ENCODE data around the gene NPAS3.

Gene NPAS3

GRCh38 chr14:33587791-33588190, 649.1 kb downstream of the NPAS3 start:
- DNase-seq (ENCODE audit: low read depth), result no peak

GRCh38 chr14:33588771-33589170, 650.1 kb downstream of the NPAS3 start:
- DNase-seq (ENCODE audit: low read depth), result no peak

GRCh38 chr14:33589334-33589733, 650.7 kb downstream of the NPAS3 start:
- DNase-seq (ENCODE audit: low read depth), result no peak

- DNase-seq (ENCODE audit: low read depth), result no peak
These were observed 652.4 kb downstream of the NPAS3 start for GRCh38 chr14:33590891-33591630.

- DNase-seq (ENCODE audit: low read depth), result no peak
These were observed 653.6 kb downstream of the NPAS3 start for GRCh38 chr14:33592297-33592696.

DNA sequence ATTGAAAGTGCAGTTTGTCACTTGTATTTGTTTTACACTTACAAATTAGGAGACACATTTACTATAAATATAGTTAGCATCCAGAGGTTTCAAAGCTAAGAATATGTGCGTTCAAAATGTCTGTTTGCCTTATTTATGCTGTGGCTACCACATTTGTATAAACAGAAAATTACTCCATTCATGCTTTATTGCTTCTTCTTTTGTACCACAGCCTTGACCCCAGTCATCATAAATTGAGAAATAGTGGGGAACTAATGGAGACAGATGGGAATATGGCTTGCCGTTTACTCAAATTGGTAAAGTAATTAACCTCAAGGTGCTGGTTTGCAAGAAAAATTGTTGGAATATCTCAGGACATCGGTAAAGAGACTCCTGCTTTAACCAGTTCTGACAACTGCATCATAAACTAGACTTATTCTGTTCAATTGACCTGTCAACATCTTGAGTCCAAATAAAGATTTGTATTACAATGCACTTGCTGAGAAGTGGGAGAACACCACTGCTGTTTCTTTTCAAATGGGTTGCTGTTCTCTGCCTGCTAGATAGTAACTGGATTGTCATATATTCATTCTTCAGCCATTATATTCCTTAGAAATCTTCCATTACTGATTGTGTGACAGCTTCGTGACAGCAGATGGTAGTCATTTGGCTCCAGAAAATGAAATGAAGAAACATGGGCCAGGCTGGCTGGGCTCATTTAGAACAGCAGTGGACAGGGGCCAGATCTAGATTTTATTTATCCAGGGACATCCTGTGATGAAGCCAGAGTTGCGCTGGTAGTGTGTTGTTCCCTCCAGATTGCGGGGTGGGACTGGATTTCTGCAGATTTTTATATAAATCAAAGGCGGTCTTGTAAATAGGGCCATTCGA, 657.8 kb downstream of the NPAS3 start:
- no peak for DNase-seq (ENCODE audit: low read depth)

- no peak for DNase-seq (ENCODE audit: low read depth)
These were observed 659.9 kb downstream of the NPAS3 start for GRCh38 chr14:33598582-33598981.

DNA sequence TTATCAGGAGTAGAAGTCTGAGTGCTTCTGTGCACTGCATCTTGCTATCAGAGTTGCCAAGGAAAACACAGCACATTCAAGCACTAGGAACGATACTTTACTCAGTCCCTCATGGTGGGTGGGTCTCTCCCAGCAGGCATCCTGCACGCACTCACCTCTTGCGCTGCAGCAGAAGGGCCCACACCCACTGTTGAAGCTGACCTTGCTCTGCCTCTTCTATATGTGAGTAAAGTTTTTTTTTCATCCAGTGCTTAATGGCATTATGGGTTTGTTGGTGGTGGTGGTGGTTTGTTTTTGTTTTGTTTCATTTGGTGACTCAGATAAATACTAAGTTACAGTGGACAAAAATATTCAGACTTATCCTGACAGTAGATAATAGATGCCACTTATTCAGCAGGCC, 663.7 kb downstream of the NPAS3 start:
- DNase-seq (ENCODE audit: low read depth), result no peak

- no peak for DNase-seq (ENCODE audit: low read depth)
These were observed 667.9 kb downstream of the NPAS3 start for GRCh38 chr14:33606591-33606990.

DNA sequence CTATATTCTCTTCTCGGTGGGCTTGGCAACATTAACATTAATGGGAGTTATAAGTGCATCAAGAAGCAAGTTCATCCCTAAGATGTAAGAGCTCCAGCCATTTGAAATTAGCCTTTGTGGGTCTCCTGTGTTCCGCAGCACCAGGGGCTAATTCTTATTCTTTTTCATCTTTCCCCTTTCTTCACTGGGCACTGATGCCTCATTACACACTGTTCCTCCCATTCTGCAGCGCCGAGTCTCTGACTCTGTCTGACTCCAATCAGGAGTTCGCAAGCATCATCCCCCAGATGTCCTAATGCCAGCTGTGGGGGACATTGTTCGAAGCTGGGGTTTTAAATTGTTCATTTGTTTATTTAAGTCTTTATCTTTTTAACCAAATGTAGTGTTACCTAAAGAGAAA, 670.9 kb downstream of the NPAS3 start:
- no peak for DNase-seq (ENCODE audit: low read depth)

- DNase-seq (ENCODE audit: low read depth), result no peak
These were observed 671.4 kb downstream of the NPAS3 start for GRCh38 chr14:33610121-33610520.

GRCh38 chr14:33611405-33612196, 672.9 kb downstream of the NPAS3 start:
- DNase-seq (ENCODE audit: low read depth), result no peak

DNA sequence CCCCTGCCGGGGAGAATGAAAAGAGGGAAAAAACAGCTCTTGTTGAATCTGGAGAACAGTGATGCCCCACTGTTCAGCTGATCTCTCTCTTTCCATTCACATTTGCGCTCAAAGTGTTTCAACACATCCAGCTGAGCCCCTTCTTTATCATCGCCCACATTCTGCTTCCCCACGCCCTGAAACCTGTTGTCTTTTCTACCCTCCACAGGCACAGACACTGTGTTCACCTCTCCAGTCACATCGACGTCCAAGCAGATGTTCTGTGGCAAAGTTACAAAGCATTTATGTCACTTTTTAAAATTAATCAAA, 673.5 kb downstream of the NPAS3 start:
- no peak for DNase-seq (ENCODE audit: low read depth)

- no peak for DNase-seq (ENCODE audit: low read depth)
These were observed 678.5 kb downstream of the NPAS3 start for GRCh38 chr14:33617154-33617553.

- DNase-seq (ENCODE audit: low read depth), result no peak
These were observed 679.9 kb downstream of the NPAS3 start for GRCh38 chr14:33618361-33619105.

DNA sequence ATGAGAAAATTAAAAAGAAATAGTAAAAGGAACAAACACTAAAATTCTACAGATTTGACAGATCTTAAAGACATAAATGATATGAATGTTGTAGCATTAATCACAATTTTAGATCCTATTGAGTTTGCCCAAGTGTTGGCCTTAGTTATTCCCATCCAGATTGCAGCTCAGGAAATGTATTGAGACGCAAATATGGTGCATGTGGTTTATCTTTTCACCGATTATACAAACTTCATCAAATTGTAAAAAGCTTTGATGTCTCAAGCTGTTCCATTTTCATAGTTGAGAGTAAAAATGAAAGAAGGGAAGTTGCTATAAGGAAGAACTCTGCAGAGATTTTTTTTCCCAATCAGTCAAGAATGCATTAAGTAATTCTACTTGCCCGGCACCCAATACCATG, 683.8 kb downstream of the NPAS3 start:
- no peak for DNase-seq (ENCODE audit: low read depth)

DNA sequence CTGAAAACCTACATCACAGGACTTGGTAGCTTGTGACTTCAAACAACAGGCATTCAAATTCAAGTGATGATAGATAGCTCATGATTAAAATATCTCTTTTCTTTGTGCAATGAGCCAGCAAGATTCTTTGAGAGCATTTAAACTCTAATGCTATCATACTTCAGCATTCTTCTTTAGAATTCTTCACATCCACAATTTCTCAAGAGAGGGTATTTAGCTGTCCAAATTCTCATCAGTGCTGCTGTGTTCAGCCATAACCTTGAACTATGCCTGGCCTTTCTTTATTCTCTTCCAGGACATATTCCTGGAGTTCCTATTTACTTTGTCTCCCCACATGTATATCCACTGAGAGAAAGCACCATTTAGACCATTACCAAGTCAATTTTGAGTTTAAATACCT, 691.1 kb downstream of the NPAS3 start:
- no peak for DNase-seq (ENCODE audit: low read depth)

GRCh38 chr14:33631021-33631420, 692.3 kb downstream of the NPAS3 start:
- DNase-seq (ENCODE audit: low read depth), result no peak

DNA sequence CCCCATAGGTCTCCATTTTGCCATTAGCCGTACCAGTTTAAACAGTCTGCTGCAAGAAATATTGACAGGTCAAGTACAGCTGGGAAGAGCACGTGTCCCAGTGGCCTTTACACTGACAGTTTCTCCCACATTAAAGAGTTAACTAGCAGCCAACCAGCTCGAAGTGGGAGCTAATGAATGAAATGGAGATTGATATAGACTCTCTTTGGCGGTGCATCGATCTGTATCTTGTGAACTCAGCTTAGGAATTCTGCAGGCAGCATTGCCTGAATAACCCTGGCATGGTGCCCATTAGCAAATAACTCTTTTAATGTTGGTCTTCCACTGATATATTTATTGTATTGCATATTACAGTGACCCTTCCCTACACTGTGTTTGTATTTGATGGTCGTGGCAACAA, 692.8 kb downstream of the NPAS3 start:
- DNase-seq (ENCODE audit: low read depth), result no peak

- no peak for DNase-seq (ENCODE audit: low read depth)
These were observed 696.0 kb downstream of the NPAS3 start for GRCh38 chr14:33634631-33635030.

GRCh38 chr14:33636716-33637115, 698.0 kb downstream of the NPAS3 start:
- no peak for DNase-seq (ENCODE audit: low read depth)

GRCh38 chr14:33642080-33642479, 703.4 kb downstream of the NPAS3 start:
- no peak for DNase-seq (ENCODE audit: low read depth)

Measured in stimulated activated CD8-positive, alpha-beta memory T cell treated with anti-CD3 and anti-CD28 coated beads, Interleukin-7, amount 100 ng/mL, for 24 hours (primary cell).